Right ventricle myocardium inferior (tissue), 1 donor: Measurements from ENCODE around the gene CDC42BPA. TPM values are rescaled to one million over a fixed set of nuclear protein-coding genes. Genes with fewer than 3 reads are reported as not detected.
"Not testable (repeated sequence)": the region's sequence is repeated elsewhere in the genome, so short reads cannot be mapped to it uniquely, and the experiment has no call there.

Experiments used
- ATAC-seq: fragments of 200-7000 bp; cut with Tn5 transposase; one replicate; pipeline ENCODE4 v1.9.1; 2020; ENCODE audit warnings: mild to moderate bottlenecking, moderate library complexity
- DNase-seq: peaks from one replicate; pipeline ENCODE4 v3.0.0; 2021; ENCODE audit errors: missing footprints
- intact Hi-C: fragments of 100-400 bp; cut with DNase I; formaldehyde crosslinking; loops from one replicate; pipeline ENCODE4 v1.11.0; 2022
- total RNA-seq: library from RNA; stranded (reverse); fragmentation: NEBNext Ultra II Directional; extraction: Animal tissue kit (Norgen Biotek cat#: 25700); gene quantifications from one replicate; pipeline ENCODE4 v1.2.1, GENCODE V29; 2021
- donor health status: DM: no; HTN: yes; CAD: no; lungs with severe emphysema.

Gene CDC42BPA
- total RNA-seq, 1 donor from 2014 or later = 37.2 TPM

DNA sequence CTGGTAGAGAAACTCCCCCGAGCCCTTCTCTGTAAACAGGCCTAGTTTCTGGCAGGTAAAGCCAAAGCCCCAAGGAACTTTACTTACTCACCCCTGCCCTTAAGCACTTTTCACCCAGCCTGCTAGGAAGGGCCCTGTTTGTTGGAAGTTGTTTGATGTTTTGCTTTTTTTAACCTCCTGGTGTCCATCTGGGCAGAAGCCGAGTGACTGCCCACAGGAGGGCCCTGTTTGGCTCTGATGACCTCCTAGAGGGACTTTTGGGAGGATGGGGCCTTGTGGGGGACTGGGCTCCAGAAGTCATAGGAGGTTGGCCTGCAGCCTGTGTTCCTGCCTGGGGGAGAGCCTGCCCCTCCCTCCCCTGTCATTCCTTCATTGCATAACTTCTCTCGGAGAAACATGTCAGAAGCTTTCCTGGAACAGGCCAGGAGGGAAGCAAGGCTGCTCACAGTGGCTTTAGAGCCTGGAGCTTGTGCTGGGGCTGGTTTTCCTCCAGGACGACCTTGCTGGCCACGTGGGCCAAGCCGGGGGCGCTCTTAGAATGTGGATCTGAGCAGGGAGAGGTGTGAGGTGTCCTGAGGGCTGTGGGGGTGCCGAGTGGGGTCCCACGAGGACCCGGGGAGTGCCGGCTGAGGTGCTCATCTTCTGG lies 344.3 kb downstream of the CDC42BPA start:
- intact Hi-C loops = loop anchor here (1.0 to 2.0 kb wide), 2 partner anchors 29 to 53 kb away; no protein-coding TSS in a partner anchor
- peak; percentile 73 for DNase-seq
- peak; percentile 74 for ATAC-seq

GRCh38 chr1:226973371-226973897 lies 344.9 kb downstream of the CDC42BPA start:
- ATAC-seq (peak; percentile 82), DNase-seq (peak; percentile 80)
- intact Hi-C loops = loop anchor here (2.0 kb wide), 1 partner anchor 53 kb away; no protein-coding TSS in a partner anchor

GRCh38 chr1:226972931-226973330 lies 345.4 kb downstream of the CDC42BPA start:
- ATAC-seq (peak; percentile 42), DNase-seq (peak; percentile 76)
- intact Hi-C loops = loop anchor here (2.0 kb wide), 1 partner anchor 52 kb away; no protein-coding TSS in a partner anchor

DNA sequence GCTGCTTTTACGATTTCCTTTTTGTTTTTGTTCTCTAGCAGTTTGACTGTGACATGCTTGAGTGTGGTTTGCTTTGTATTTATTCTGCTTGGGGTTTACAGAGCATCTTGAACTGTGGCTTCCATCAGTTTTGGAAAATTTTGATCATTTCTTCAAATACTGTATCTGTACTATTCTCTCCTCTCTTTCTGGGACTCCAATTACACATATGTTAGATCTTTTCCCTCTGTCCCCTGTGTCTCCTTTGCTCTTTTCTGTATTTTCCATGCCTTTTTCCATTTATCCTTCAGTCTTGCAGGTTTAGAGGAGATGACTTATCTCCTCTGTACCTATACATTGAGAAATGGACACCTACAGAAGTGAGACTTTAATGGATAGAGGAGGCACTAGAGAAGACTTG lies 346.5 kb downstream of the CDC42BPA start:
- DNase-seq (no peak), ATAC-seq (no peak)
- intact Hi-C loops = loop anchor here (2.0 kb wide), 1 partner anchor 51 kb away; no protein-coding TSS in a partner anchor

DNA sequence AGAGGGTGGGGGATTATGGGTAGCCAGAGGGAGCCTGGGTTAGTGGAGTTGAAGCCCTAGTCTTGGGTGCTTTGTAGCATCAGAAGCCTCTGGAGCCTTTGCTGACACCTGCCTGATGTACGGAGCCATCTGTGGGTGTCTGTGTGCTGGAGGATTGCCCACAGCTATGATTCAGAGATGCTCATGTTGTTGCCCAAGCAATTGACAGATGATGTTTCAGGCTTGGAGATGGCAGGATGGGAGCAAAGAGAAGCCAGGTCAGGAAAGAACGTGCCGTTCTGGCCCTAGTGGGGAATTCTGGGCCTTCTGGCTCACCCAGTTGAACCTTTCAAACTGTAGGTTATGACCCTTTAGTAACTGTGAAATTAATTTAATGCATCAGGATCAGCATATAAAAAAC lies 350.6 kb downstream of the CDC42BPA start:
- intact Hi-C loops = no loop called here
- ATAC-seq (peak; percentile 51), DNase-seq (peak; percentile 9)

DNA sequence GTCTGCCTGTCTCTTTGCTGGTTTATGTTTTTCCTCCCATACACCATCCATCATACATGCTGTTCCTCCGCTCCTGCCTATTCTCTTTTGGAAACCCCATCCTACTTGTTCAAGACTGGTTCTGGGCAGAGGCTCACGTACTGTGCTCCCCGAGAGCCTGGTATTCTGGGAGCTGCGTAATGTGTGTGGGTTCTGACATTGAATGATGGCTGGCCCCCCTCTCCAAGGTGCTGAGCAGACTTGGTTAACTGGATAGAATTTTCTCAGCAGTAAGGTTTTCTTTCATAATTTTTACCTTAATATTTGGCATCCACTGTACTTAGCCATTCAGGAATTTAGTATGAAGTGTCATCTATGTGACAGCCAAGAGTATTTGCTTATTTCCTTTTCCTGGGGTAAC lies 351.6 kb downstream of the CDC42BPA start:
- intact Hi-C loops = no loop called here
- ATAC-seq = no peak
- peak; percentile 17 for DNase-seq

- no peak for ATAC-seq
- peak; percentile 56 for DNase-seq
- intact Hi-C loops = no loop called here
These were observed 352.5 kb downstream of the CDC42BPA start for GRCh38 chr1:226965581-226966440.

- DNase-seq (peak; percentile 37), ATAC-seq (no peak)
- intact Hi-C loops = no loop called here
These were observed 353.4 kb downstream of the CDC42BPA start for GRCh38 chr1:226964611-226965486.

DNA sequence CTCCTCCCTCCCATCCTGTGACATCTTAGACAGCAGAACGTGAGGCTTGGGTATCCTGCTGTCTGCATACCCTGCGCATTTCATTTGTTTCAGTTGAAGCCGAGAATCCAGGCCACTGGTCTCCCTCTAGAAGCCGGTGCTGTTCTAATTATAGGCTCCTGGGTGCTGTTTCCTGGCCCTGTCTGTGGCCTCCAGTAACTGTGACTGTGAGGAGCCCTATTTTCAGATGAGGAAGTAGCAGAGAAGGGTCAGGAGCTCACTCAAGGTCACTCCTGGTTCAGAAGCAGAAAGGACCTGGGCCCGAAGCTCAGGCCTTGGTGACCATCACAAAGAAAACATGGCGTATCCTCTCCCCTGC lies 354.2 kb downstream of the CDC42BPA start:
- ATAC-seq (peak; percentile 41), DNase-seq (peak; percentile 25)
- intact Hi-C loops = no loop called here

DNA sequence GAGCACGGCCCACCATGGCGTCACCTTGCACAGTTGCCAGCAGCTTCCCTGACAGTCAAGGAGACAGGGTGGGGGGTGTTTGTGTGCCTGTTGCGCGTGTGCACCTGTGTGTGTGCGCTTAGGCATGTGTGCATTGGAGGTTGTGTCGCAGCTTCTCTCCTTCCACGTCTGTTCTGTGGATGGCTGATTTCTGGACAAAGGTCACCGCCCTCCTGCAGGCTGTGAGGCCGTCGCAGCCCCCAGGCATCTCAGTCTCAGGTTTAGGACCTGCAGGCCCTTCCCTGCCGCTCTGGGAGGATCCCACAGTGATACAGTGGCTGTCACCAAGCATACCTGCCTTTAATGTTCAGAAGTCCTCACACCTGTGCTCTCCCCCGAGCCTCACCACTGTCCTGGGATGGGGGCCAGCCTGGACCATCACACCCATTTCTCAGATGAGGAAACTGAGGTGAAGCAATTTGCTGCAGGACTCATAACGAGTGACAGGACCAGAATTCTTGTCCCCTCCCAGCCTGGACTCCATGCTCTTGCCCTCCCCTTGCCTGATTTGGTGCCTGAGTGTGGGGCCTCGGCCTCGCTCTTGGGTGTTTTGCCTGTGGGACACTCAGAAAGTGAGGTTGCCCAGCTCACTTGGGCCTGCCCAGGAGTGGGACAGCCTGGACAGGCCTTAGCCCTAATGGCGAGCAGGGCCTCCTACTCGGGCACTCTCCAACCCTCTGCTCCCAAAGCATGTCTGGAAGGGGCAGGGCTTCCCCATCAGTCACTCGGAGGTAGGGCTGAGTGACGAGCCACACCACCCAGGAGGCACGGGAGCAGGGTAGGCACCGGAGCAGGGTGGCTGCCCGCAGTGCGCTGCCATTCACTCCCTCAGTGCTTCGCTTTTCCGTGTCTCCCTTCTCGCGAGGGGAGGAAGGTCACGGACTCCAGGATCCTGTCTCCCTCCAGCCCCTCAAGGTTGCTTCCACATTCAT lies 355.6 kb downstream of the CDC42BPA start:
- DNase-seq = no peak
- peak; percentile 1 for ATAC-seq

GRCh38 chr1:226960944-226961765 lies 357.1 kb downstream of the CDC42BPA start:
- ATAC-seq (no peak), DNase-seq (no peak)
- intact Hi-C loops = no loop called here

More for the DNA sequence above, 355.6 kb downstream of the CDC42BPA start:
- intact Hi-C loops = no loop called here

DNA sequence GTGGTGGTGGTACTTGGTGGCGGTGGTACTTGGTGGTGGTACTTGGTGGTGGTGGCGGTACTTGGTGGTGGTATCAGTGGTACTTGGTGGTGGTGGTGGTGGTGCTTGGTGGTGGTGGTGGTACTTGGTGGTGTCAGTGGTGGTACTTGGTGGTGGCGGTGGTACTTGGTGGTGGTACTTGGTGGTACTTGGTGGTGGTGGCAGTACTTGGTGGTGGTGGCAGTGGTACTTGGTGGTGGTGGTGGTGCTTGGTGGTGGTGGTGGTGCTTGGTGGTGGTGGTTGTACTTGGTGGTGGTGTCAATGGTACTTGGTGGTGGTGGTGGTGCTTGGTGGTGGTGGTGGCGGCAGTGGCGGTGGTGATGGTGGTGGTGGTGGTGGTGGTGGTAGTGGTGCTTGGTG lies 358.0 kb downstream of the CDC42BPA start:
- ATAC-seq = no peak
- DNase-seq = no peak
- intact Hi-C loops = no loop called here

- peak; percentile 7 for ATAC-seq
- intact Hi-C loops = loop anchor here (5.0 kb wide), 1 partner anchor 36 kb away; no protein-coding TSS in a partner anchor
- no peak for DNase-seq
These were observed 360.0 kb downstream of the CDC42BPA start for GRCh38 chr1:226958300-226958699.

GRCh38 chr1:226957714-226958113 lies 360.6 kb downstream of the CDC42BPA start:
- intact Hi-C loops = loop anchor here (5.0 kb wide), 1 partner anchor 35 kb away; no protein-coding TSS in a partner anchor
- DNase-seq (no peak), ATAC-seq (peak; percentile 38)

DNA sequence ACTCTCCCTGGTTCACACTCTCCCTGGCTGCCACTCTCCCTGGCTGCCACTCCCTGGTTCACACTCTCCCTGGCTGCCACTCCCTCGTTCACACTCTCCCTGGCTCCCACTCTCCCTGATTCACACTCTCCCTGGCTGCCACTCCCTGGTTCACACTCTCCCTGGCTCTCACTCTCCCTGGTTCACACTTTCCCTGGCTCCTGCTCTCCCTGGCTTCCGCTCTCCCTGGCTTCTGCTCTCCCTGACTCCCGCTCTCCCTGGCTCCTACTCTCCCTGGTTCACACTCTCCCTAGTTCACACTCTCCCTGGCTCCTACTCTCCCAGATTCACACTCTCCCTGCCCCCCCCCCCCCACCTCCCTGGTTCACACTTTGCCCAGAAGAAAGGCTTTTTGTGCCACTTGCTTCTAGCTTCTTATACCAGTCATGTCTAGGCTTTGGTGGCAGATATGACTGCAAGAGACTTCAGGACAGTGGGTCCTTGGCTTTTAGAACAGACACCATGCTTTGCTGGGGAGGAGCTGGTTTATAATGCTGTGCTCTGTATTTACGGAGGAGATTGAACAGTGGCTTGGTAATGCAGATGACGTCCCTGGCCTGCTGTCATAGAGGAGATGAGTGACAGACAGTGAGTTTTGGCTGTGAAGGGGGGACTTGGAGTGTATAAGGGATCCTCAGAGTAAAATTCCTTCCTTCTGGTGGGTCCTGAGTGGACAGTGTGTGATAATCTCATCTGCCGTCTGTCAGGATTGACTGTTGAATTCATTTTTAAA lies 361.2 kb downstream of the CDC42BPA start:
- DNase-seq (no peak), ATAC-seq (no peak)
- intact Hi-C loops = loop anchor here (5.0 kb wide), 1 partner anchor 35 kb away; no protein-coding TSS in a partner anchor

GRCh38 chr1:226955857-226956256 lies 362.4 kb downstream of the CDC42BPA start:
- not testable (repeated sequence) for ATAC-seq, DNase-seq
- intact Hi-C loops = loop anchor here (5.0 kb wide), 1 partner anchor 34 kb away; no protein-coding TSS in a partner anchor
